ENCODE data around the gene CNTN5. TPM values are rescaled to one million over a fixed set of nuclear protein-coding genes. Genes with fewer than 3 reads are reported as not detected.

CNTN5 gene
- total and polyA plus RNA-seq, 10 of the 15 experiments (the other 5 are each of a cell fraction or from before 2014, with no cell fraction given): 0.01 TPM; not detected in 9

DNA sequence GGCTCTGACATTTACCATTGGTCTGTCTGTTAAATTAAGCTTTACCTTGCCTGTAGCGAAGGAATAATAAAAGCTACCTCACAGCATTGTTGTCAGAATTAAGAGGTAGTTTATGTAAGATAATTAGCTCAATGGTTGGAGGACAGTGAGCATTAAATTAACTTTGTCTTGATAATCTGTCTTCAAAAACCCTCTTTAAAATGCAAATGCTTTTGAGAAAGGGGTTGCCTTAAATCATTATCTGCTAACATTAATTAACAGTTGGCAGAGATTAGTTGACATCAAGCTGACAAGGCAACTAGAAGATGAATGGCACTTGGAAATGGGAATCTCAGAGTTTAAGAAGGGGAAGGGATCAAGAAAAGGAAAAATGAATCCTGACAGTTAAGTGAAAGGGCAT is 905.2 kb downstream of the CNTN5 start (continued):
- TF ChIP-seq, protein P1, sequence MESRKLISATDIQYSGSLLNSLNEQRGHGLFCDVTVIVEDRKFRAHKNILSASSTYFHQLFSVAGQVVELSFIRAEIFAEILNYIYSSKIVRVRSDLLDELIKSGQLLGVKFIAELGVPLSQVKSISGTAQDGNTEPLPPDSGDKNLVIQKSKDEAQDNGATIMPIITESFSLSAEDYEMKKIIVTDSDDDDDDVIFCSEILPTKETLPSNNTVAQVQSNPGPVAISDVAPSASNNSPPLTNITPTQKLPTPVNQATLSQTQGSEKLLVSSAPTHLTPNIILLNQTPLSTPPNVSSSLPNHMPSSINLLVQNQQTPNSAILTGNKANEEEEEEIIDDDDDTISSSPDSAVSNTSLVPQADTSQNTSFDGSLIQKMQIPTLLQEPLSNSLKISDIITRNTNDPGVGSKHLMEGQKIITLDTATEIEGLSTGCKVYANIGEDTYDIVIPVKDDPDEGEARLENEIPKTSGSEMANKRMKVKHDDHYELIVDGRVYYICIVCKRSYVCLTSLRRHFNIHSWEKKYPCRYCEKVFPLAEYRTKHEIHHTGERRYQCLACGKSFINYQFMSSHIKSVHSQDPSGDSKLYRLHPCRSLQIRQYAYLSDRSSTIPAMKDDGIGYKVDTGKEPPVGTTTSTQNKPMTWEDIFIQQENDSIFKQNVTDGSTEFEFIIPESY (IDR thresholded peaks at IDR 0.05): no peak

DNA sequence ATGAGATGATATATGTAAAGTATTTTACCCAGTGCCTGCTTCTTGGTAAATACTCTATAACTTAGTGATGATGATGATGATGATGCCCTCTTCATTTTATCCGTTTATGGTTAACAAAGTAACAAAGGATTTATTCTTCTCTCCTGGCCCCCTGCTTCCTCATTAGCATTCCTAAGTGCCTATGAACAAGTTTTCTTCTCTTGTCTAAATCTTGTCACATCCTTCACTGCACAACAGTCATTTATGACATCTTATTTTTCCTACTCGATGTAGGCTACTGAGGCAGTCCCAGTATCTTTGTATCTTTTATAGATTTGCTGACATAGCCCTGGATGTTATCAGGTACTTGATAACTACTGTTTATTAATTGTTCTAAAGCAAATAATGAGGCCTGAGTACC is 911.9 kb downstream of the CNTN5 start:
- ChIA-PET CTCF (no interaction called here), RAD21 (ENCODE audit: unreplicated experiment) (no interaction called here), SMC1A (ENCODE audit: uncharacterized antibody, unreplicated experiment) (no interaction called here), POLR2A (no interaction called here)
- H3K4me1 ChIP-seq (ENCODE audit: control insufficient read depth, insufficient read depth, low read length): no peaks in the 10 kb centered on the region
- no peaks in the 10 kb centered on the region for H3K27me3 ChIP-seq (replicated peaks in 1 of 2; ENCODE audit: control insufficient read depth in 2 of 2, insufficient read depth in 2 of 2, low read length in 1 of 2)
- in situ Hi-C loops (cut with MboI) (no loop called here), intact Hi-C loops (cut with micrococcal nuclease; ENCODE audit: unreplicated experiment) (no loop called here)
- no TSS peak for BruUV-seq (replicated peaks)
- H4K20me1 ChIP-seq (ENCODE audit: control insufficient read depth, insufficient read depth): no peaks in the 10 kb centered on the region
- 25% methylated on average over 2 of the region's 2 CpGs for WGBS (ENCODE audit: insufficient coverage, insufficient replicate concordance, low lambda C conversion rate, missing lambda C conversion rate)
- no peak overlapping the region for H2AFZ ChIP-seq (ENCODE audit: control insufficient read depth, low read depth, low read length)
- H3K4me2 ChIP-seq (ENCODE audit: control insufficient read depth, insufficient read depth): no peak overlapping the region
- DNase-seq (ENCODE audit: low read depth, low spot score) (no peak), ATAC-seq (no peak), FAIRE-seq (no peak)
- no peaks in the 10 kb centered on the region for H3K36me3 ChIP-seq (ENCODE audit: control insufficient read depth in 2 of 2, insufficient read depth in 2 of 2, low read length in 1 of 2)
- no peaks in the 10 kb centered on the region for H3K79me2 ChIP-seq (ENCODE audit: control insufficient read depth, insufficient read depth, low read length)
- H3K27ac ChIP-seq (ENCODE audit: control insufficient read depth, insufficient read depth): no peak overlapping the region
- H3K9me3 ChIP-seq (replicated peaks; ENCODE audit: control insufficient read depth, insufficient read depth, low read length): no peaks in the 10 kb centered on the region
- no peak overlapping the region for H3K9ac ChIP-seq (ENCODE audit: control insufficient read depth, insufficient read depth, low read length)
- H3K4me3 ChIP-seq: no peak overlapping the region
- TF ChIP-seq SMC3 (IDR thresholded peaks at IDR 0.05; ENCODE audit: borderline replicate concordance, low read length): no peak
- TF ChIP-seq, protein P2, sequence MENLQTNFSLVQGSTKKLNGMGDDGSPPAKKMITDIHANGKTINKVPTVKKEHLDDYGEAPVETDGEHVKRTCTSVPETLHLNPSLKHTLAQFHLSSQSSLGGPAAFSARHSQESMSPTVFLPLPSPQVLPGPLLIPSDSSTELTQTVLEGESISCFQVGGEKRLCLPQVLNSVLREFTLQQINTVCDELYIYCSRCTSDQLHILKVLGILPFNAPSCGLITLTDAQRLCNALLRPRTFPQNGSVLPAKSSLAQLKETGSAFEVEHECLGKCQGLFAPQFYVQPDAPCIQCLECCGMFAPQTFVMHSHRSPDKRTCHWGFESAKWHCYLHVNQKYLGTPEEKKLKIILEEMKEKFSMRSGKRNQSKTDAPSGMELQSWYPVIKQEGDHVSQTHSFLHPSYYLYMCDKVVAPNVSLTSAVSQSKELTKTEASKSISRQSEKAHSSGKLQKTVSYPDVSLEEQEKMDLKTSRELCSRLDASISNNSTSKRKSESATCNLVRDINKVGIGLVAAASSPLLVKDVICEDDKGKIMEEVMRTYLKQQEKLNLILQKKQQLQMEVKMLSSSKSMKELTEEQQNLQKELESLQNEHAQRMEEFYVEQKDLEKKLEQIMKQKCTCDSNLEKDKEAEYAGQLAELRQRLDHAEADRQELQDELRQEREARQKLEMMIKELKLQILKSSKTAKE (IDR thresholded peaks at IDR 0.05; ENCODE audit: low read depth, poor library complexity, severe bottlenecking): no peak
- no peak for TF ChIP-seq NFYB (IDR thresholded peaks at IDR 0.05; ENCODE audit: insufficient read depth, low read depth, low read length)
- no peak for TF ChIP-seq CBX5 (IDR thresholded peaks at IDR 0.05; ENCODE audit: low read depth)
- no peak for TF ChIP-seq IRF4 (IDR thresholded peaks at IDR 0.05; ENCODE audit: low read depth, low read length)
- TF ChIP-seq ETV6 (conservative IDR thresholded peaks at IDR 0.05 in 1 of 2, IDR thresholded peaks at IDR 0.05 in 1 of 2; ENCODE audit: borderline replicate concordance in 1 of 2, low read depth in 1 of 2): no peak
- no peak for TF ChIP-seq POLR2A (IDR thresholded peaks at IDR 0.05; ENCODE audit: low read depth, low read length)
- no peak for TF ChIP-seq PML (IDR thresholded peaks at IDR 0.05; ENCODE audit: low read length)
- TF ChIP-seq, protein P3, sequence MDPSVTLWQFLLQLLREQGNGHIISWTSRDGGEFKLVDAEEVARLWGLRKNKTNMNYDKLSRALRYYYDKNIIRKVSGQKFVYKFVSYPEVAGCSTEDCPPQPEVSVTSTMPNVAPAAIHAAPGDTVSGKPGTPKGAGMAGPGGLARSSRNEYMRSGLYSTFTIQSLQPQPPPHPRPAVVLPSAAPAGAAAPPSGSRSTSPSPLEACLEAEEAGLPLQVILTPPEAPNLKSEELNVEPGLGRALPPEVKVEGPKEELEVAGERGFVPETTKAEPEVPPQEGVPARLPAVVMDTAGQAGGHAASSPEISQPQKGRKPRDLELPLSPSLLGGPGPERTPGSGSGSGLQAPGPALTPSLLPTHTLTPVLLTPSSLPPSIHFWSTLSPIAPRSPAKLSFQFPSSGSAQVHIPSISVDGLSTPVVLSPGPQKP (IDR thresholded peaks at IDR 0.05; ENCODE audit: low read depth, low read length): no peak
- TF ChIP-seq HCFC1 (IDR thresholded peaks at IDR 0.05; ENCODE audit: low read length): no peak
- no peak for TF ChIP-seq ZBED1 (IDR thresholded peaks at IDR 0.05; ENCODE audit: borderline replicate concordance)
- no peak for TF ChIP-seq JUND (IDR thresholded peaks at IDR 0.05; ENCODE audit: low read depth, low read length)
- TF ChIP-seq RCOR1 (conservative IDR thresholded peaks at IDR 0.05; ENCODE audit: low read depth, low read length): no peak
- TF ChIP-seq ZNF217 (IDR thresholded peaks at IDR 0.05): no peak
- TF ChIP-seq, protein P4, sequence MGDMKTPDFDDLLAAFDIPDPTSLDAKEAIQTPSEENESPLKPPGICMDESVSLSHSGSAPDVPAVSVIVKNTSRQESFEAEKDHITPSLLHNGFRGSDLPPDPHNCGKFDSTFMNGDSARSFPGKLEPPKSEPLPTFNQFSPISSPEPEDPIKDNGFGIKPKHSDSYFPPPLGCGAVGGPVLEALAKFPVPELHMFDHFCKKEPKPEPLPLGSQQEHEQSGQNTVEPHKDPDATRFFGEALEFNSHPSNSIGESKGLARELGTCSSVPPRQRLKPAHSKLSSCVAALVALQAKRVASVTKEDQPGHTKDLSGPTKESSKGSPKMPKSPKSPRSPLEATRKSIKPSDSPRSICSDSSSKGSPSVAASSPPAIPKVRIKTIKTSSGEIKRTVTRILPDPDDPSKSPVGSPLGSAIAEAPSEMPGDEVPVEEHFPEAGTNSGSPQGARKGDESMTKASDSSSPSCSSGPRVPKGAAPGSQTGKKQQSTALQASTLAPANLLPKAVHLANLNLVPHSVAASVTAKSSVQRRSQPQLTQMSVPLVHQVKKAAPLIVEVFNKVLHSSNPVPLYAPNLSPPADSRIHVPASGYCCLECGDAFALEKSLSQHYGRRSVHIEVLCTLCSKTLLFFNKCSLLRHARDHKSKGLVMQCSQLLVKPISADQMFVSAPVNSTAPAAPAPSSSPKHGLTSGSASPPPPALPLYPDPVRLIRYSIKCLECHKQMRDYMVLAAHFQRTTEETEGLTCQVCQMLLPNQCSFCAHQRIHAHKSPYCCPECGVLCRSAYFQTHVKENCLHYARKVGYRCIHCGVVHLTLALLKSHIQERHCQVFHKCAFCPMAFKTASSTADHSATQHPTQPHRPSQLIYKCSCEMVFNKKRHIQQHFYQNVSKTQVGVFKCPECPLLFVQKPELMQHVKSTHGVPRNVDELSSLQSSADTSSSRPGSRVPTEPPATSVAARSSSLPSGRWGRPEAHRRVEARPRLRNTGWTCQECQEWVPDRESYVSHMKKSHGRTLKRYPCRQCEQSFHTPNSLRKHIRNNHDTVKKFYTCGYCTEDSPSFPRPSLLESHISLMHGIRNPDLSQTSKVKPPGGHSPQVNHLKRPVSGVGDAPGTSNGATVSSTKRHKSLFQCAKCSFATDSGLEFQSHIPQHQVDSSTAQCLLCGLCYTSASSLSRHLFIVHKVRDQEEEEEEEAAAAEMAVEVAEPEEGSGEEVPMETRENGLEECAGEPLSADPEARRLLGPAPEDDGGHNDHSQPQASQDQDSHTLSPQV (IDR thresholded peaks at IDR 0.05): no peak
